ENCODE measurements around the gene ARHGEF40. TPM values are rescaled to one million over a fixed set of nuclear protein-coding genes. Genes with fewer than 3 reads are reported as not detected.

Gene ARHGEF40
- polyA plus RNA-seq, 2 of the 4 experiments (the other 2 are of a cell fraction), result 7.8 to 9.6 TPM

DNA sequence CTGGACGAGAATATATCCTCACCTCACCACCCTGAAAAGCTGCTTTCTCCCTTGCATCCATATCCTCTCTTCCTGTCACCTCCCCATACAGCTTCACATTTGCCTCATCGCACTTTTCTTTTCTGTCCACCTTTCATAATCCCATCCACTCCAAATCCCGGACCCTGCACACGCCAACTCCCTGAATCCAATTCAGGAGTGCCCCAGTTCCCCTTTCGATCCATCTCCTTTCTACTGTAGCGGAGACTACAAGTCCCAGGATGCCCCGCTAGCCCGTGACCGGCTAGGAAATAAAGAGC is 33.3 kb downstream of the ARHGEF40 start:
- 0% methylated on average over 7 of the region's 9 CpGs for WGBS (ENCODE audit: missing lambda C conversion rate)
- Histone ChIP-seq H3K9me3 (no peaks in the 10 kb centered on the region), H3K27ac (peak overlapping the region; percentile 96 to 97), H3K4me3 (peak overlapping the region; percentile 57), H3K4me2 (peak overlapping the region; percentile 87), H3K4me1 (peaks cover 78% of the 10 kb centered on the region)
- FAIRE-seq (no peak), DNase-seq (ENCODE audit: low read depth in 1 of 2, low spot score in 1 of 2) (peak in 1 of 2 experiments; percentile 96), ATAC-seq (no peak)
- ChIA-PET CTCF (interaction anchor here (0.5 to 13.3 kb wide), 28 partner anchors 9 to 494 kb away, joined by 3 to 292 read pairs (median 8); partner anchors contain the start of genes ARHGEF40, NDRG2 and RNASE13), POLR2A (interaction anchor here (1.3 to 2.8 kb wide), 5 partner anchors 11 to 88 kb away, joined by 4 to 19 read pairs (median 6); no protein-coding TSS in a partner anchor)
- TF ChIP-seq KDM1A (IDR thresholded peaks at IDR 0.05; ENCODE audit: low read depth), result no peak
- TF ChIP-seq, protein P1, sequence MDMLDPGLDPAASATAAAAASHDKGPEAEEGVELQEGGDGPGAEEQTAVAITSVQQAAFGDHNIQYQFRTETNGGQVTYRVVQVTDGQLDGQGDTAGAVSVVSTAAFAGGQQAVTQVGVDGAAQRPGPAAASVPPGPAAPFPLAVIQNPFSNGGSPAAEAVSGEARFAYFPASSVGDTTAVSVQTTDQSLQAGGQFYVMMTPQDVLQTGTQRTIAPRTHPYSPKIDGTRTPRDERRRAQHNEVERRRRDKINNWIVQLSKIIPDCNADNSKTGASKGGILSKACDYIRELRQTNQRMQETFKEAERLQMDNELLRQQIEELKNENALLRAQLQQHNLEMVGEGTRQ (IDR thresholded peaks at IDR 0.05), result 0 out of 2 replicates have a peak, but pooled peaks have one; percentile 27

DNA sequence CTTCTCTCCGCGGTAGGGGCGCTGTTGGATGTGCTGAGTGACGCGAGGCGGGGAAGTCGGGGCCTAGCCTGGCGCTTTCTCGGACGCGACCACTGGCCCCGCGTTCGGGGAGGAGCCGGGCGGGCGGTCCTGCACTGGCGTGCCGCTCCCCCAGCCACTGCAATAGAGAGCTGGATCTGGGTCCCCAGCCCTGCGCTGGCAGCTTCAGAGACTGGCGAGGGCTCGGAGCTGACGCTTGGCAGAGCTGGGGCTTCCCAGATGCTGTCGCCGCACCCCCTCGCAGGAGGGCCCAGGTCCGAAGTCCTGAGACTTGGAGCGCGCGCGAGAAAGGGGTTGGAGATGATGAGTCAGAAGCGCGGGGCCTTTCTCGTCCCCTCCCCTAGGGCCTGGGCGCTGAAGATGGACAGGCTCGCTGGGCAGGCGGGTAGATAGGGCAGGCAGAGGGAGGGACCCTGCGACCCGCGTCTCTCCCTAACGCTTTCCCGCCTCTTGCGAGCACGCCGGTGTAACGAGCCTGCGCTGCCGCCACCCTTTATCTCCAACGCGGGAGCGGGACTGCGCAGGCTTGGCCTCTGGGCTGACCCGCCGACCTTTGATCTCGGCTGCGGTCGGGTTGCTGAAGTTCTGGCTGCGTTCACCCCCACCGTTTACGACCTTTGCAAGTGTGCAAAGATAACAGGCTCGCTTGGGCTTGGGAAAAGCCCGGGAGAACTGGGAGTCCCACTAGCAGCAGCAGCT is 33.8 kb downstream of the ARHGEF40 start:
- Histone ChIP-seq H3K4me3 (peak overlapping the region; percentile 57), H3K4me1 (peaks cover 81% of the 10 kb centered on the region), H3K27ac (peak overlapping the region; percentile 96 to 97), H3K4me2 (peak overlapping the region; percentile 87), H3K9me3 (no peaks in the 10 kb centered on the region)
- no peak for FAIRE-seq
- WGBS (ENCODE audit: missing lambda C conversion rate), result 2% methylated on average over 30 of the region's 62 CpGs
- ATAC-seq, result peak; percentile 82 to 91
- peak; percentile 93 to 98 for DNase-seq (ENCODE audit: low read depth in 1 of 2, low spot score in 1 of 2)
- ChIA-PET CTCF (interaction anchor here (0.8 to 13.3 kb wide), 41 partner anchors 9 to 495 kb away, joined by 3 to 292 read pairs (median 6); partner anchors contain the start of genes ARHGEF40, NDRG2, RAB2B and RNASE13), POLR2A (interaction anchor here (0.8 to 2.8 kb wide), 9 partner anchors 8 to 89 kb away, joined by 3 to 19 read pairs (median 6); partner anchors contain the start of gene ARHGEF40)
- TF ChIP-seq BHLHE40 (IDR thresholded peaks at IDR 0.05; ENCODE audit: low read depth, low read length), result peak; percentile 70
- TF ChIP-seq, protein P2, sequence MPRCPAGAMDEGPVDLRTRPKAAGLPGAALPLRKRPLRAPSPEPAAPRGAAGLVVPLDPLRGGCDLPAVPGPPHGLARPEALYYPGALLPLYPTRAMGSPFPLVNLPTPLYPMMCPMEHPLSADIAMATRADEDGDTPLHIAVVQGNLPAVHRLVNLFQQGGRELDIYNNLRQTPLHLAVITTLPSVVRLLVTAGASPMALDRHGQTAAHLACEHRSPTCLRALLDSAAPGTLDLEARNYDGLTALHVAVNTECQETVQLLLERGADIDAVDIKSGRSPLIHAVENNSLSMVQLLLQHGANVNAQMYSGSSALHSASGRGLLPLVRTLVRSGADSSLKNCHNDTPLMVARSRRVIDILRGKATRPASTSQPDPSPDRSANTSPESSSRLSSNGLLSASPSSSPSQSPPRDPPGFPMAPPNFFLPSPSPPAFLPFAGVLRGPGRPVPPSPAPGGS (IDR thresholded peaks at IDR 0.05), result no peak; the same call in 1 of the 3 replicates
- no peak for TF ChIP-seq RNF2 (IDR thresholded peaks at IDR 0.05; ENCODE audit: borderline replicate concordance, low read depth)
- 0 out of 2 replicates have a peak, but pooled peaks have one; percentile 16 for TF ChIP-seq MYC (IDR thresholded peaks at IDR 0.05; ENCODE audit: borderline replicate concordance, low read length)
- TF ChIP-seq EHMT2 (IDR thresholded peaks at IDR 0.05; ENCODE audit: low read depth), result no peak
- 0 out of 2 replicates have a peak, but pooled peaks have one; percentile 58 for TF ChIP-seq HOXB13 (CRISPR knock-in tag; IDR thresholded peaks at IDR 0.05; ENCODE audit: low read depth)
- TF ChIP-seq SREBF2 (IDR thresholded peaks at IDR 0.05), result no peak
- no peak for TF ChIP-seq ZFP36 (IDR thresholded peaks at IDR 0.05; ENCODE audit: borderline replicate concordance, partially characterized antibody)
- TF ChIP-seq POLR2A (IDR thresholded peaks at IDR 0.05; ENCODE audit: low read length), result peak; percentile 86
- TF ChIP-seq, protein P3, sequence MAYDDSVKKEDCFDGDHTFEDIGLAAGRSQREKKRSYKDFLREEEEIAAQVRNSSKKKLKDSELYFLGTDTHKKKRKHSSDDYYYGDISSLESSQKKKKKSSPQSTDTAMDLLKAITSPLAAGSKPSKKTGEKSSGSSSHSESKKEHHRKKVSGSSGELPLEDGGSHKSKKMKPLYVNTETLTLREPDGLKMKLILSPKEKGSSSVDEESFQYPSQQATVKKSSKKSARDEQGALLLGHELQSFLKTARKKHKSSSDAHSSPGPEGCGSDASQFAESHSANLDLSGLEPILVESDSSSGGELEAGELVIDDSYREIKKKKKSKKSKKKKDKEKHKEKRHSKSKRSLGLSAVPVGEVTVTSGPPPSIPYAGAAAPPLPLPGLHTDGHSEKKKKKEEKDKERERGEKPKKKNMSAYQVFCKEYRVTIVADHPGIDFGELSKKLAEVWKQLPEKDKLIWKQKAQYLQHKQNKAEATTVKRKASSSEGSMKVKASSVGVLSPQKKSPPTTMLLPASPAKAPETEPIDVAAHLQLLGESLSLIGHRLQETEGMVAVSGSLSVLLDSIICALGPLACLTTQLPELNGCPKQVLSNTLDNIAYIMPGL (CRISPR knock-in tag; IDR thresholded peaks at IDR 0.05; ENCODE audit: borderline replicate concordance), result 0 out of 2 replicates have a peak, but pooled peaks have one; percentile 10
- TF ChIP-seq KDM1A (IDR thresholded peaks at IDR 0.05; ENCODE audit: low read depth), result no peak
- peak; percentile 24; the same call in 1 of the 2 replicates for TF ChIP-seq RARB (CRISPR knock-in tag; IDR thresholded peaks at IDR 0.05)
- TF ChIP-seq PHF8 (IDR thresholded peaks at IDR 0.05; ENCODE audit: borderline replicate concordance, low read depth), result peak; percentile 35; the same call in 1 of the 2 replicates
- TF ChIP-seq CEBPB (IDR thresholded peaks at IDR 0.05), result no peak
- TF ChIP-seq, protein P4, sequence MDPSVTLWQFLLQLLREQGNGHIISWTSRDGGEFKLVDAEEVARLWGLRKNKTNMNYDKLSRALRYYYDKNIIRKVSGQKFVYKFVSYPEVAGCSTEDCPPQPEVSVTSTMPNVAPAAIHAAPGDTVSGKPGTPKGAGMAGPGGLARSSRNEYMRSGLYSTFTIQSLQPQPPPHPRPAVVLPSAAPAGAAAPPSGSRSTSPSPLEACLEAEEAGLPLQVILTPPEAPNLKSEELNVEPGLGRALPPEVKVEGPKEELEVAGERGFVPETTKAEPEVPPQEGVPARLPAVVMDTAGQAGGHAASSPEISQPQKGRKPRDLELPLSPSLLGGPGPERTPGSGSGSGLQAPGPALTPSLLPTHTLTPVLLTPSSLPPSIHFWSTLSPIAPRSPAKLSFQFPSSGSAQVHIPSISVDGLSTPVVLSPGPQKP (IDR thresholded peaks at IDR 0.05; ENCODE audit: low read depth, low read length), result no peak
- TF ChIP-seq TP53 (CRISPR knock-in tag; IDR thresholded peaks at IDR 0.05), result peak; percentile 51; the same call in 1 of the 2 replicates
- TF ChIP-seq, protein P1 (IDR thresholded peaks at IDR 0.05), result peak; percentile 5; the same call in 1 of the 2 replicates
- TF ChIP-seq JUN (IDR thresholded peaks at IDR 0.05), result peak; percentile 89 to 94
- TF ChIP-seq, protein P5, sequence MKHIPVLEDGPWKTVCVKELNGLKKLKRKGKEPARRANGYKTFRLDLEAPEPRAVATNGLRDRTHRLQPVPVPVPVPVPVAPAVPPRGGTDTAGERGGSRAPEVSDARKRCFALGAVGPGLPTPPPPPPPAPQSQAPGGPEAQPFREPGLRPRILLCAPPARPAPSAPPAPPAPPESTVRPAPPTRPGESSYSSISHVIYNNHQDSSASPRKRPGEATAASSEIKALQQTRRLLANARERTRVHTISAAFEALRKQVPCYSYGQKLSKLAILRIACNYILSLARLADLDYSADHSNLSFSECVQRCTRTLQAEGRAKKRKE (CRISPR knock-in tag; IDR thresholded peaks at IDR 0.05; ENCODE audit: low read depth), result no peak
- TF ChIP-seq MAZ (IDR thresholded peaks at IDR 0.05; ENCODE audit: borderline replicate concordance, low read depth, low read length), result no peak
- no peak for TF ChIP-seq TFCP2L1 (CRISPR knock-in tag; IDR thresholded peaks at IDR 0.05)
- TF ChIP-seq, protein P6, sequence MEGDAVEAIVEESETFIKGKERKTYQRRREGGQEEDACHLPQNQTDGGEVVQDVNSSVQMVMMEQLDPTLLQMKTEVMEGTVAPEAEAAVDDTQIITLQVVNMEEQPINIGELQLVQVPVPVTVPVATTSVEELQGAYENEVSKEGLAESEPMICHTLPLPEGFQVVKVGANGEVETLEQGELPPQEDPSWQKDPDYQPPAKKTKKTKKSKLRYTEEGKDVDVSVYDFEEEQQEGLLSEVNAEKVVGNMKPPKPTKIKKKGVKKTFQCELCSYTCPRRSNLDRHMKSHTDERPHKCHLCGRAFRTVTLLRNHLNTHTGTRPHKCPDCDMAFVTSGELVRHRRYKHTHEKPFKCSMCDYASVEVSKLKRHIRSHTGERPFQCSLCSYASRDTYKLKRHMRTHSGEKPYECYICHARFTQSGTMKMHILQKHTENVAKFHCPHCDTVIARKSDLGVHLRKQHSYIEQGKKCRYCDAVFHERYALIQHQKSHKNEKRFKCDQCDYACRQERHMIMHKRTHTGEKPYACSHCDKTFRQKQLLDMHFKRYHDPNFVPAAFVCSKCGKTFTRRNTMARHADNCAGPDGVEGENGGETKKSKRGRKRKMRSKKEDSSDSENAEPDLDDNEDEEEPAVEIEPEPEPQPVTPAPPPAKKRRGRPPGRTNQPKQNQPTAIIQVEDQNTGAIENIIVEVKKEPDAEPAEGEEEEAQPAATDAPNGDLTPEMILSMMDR (IDR thresholded peaks at IDR 0.05), result peak; percentile 56
- TF ChIP-seq GATA3 (IDR thresholded peaks at IDR 0.05; ENCODE audit: borderline replicate concordance), result peak; percentile 93
- peak; percentile 64 for TF ChIP-seq MAFK (IDR thresholded peaks at IDR 0.05; ENCODE audit: partially characterized antibody)
- no peak for TF ChIP-seq POLR2AphosphoS2 (conservative IDR thresholded peaks at IDR 0.05; ENCODE audit: low read length)

Data from A549 (cell line).